Gastroesophageal sphincter (tissue), 4 donors: ENCODE data around the gene CD82. TPM values are rescaled to one million over a fixed set of nuclear protein-coding genes. Genes with fewer than 3 reads are reported as not detected.

Experiments used
- ATAC-seq: fragments of 150-250 bp; one replicate; pipeline ENCODE4 v1.9.1; 2016; ENCODE audit warnings: mild to moderate bottlenecking, moderate library complexity
- H3K27ac ChIP-seq, 4 donors: fragments of 200-600 bp; sonication (generic) in 3 of 4; 1 replicate in 3 of 4; 2 replicates in 1 of 4; pipeline ENCODE4 v1.5.1; 2016 to 2019
- H3K27me3 ChIP-seq: fragments of 200-600 bp; sonication (generic); one replicate; pipeline ENCODE4 v1.5.1; 2019
- H3K36me3 ChIP-seq, 2 donors: fragments of 200-600 bp; sonication (generic); one replicate each; pipeline ENCODE4 v1.5.1; 2019; ENCODE audit warnings: control low read depth in 1 of 2
- H3K4me1 ChIP-seq, 3 donors: fragments of 200-600 bp; sonication (generic); 1 replicate in 2 of 3; 2 replicates in 1 of 3; pipeline ENCODE4 v1.5.1; 2016 to 2019; ENCODE audit warnings: control low read depth in 2 of 3
- H3K4me3 ChIP-seq, 2 donors: fragments of 200-600 bp; sonication (generic); one replicate each; pipeline ENCODE4 v1.5.1; 2019; ENCODE audit warnings: mild to moderate bottlenecking in 1 of 2, moderate library complexity in 1 of 2
- H3K9me3 ChIP-seq, 3 donors: fragments of 200-600 bp; sonication (generic); one replicate each; pipeline ENCODE4 v1.5.1; 2017 to 2019; ENCODE audit warnings: control low read depth in 2 of 3
- CTCF ChIP-seq, 4 experiments: fragments of 200-600 bp in 2 of 4; fragments of 450-650 bp in 2 of 4; sonication (generic) in 1 of 4; IDR thresholded peaks; one replicate each; pipeline ENCODE4 v1.5.1; 2017 to 2019; ENCODE audit warnings: antibody characterized with exemption in 4 of 4, mild to moderate bottlenecking in 2 of 4, moderate library complexity in 2 of 4
- EP300 ChIP-seq: sonication (generic); formaldehyde crosslinking; IDR thresholded peaks from one replicate; pipeline ENCODE4 v1.6.1; 2017; ENCODE audit warnings: antibody characterized with exemption, mild to moderate bottlenecking
- POLR2A ChIP-seq, 2 donors: fragments of 450-650 bp; IDR thresholded peaks; one replicate each; pipeline ENCODE4 v1.6.1; 2017; ENCODE audit warnings: antibody characterized with exemption in 2 of 2, mild to moderate bottlenecking in 2 of 2, moderate library complexity in 1 of 2
- POLR2AphosphoS5 ChIP-seq: sonication (generic); formaldehyde crosslinking; IDR thresholded peaks from one replicate; pipeline ENCODE4 v1.6.1; 2017; ENCODE audit warnings: antibody characterized with exemption
- WGBS, 2 donors: methylation state at CpG; one replicate each; pipeline ENCODE4 v1.1.5; 2018; ENCODE audit warnings: low coverage in 1 of 2; 5-methylcytosine and 5-hydroxymethylcytosine counted together
- total RNA-seq, 4 donors: library from RNA; depleted of rRNA; stranded (reverse); fragments of >200 nt; gene quantifications; one replicate each; pipeline ENCODE4 v1.1.0, GENCODE V29; 2016

CD82 gene, protein sequence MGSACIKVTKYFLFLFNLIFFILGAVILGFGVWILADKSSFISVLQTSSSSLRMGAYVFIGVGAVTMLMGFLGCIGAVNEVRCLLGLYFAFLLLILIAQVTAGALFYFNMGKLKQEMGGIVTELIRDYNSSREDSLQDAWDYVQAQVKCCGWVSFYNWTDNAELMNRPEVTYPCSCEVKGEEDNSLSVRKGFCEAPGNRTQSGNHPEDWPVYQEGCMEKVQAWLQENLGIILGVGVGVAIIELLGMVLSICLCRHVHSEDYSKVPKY
- total RNA-seq = 10 to 100 TPM; 12.7 to 24.0 (median 19.1) TPM

DNA sequence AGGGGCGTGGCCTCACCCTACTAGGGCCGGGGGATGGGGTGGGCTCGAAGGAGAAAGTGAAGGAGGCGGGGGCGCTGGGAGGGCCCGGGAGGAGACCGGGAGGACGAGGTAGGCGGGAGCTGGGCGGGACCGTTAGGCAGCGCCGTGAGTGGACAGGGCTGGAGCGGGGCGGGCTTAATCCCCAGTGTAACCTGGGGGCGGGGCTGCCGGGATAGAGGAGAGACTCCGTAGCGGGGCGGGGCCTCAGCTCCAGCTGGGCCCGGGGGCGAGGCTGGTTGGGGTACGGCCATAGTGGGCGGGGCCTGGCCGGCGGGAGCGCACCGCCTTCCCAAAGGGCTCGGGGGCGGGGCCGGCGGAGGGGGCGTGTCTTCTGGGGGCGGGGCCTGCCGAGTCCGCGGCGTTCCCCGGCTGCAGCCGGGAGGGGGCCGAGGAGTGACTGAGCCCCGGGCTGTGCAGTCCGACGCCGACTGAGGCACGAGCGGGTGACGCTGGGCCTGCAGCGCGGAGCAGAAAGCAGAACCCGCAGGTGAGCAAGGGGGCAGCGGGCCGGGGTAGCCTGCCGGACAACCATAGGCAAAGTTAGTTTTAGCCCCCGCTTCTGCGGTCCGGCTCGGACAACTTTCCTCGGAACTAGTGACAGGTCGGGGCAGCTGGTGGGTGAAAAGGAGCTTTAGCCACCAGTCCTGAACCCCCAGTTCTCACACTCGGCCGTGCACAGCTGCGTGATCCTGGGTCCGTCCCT lies at the start of gene CD82:
Gene CD82, plus strand, starts transcription at position 453 of the 742 bp plus-strand sequence. CDS start 29,000 bp downstream, outside the sequence.
- TF ChIP-seq POLR2A (IDR thresholded peaks at IDR 0.05) (peak; percentile 50 to 59), EP300 (no peak), CTCF (IDR thresholded peaks at IDR 0.05) (peak in 3 of 4 experiments; percentile 39 to 59 (median 41)), POLR2AphosphoS5 (peak; percentile 61)

GRCh38 chr11:44516688-44517507 lies 48.6 kb upstream of the CD82 start:
- Histone ChIP-seq H3K27me3 (no peaks in the 10 kb centered on the region), H3K9me3 (no peaks in the 10 kb centered on the region), H3K4me3 (no peak overlapping the region), H3K27ac (no peak overlapping the region), H3K36me3 (no peaks in the 10 kb centered on the region), H3K4me1 (peaks cover 0 to 23% (median 8%) of the 10 kb centered on the region in 3 donors)
- TF ChIP-seq EP300 (no peak), CTCF (IDR thresholded peaks at IDR 0.05) (no peak), POLR2AphosphoS5 (no peak), POLR2A (IDR thresholded peaks at IDR 0.05) (no peak)
- WGBS, 2 donors = 72 to 84% methylated on average over 4 to 5 of the region's 5 CpGs
- no peak for ATAC-seq

More for the DNA sequence above, at the start of gene CD82:
- WGBS, 2 donors = 0% methylated on average over 11 of the region's 64 CpGs; no CpG with 5 or more reads in 1 of the 2 donors
- Histone ChIP-seq H3K36me3 (no peaks in the 10 kb centered on the region), H3K9me3 (no peaks in the 10 kb centered on the region), H3K4me1 (peaks cover 5 to 72% (median 33%) of the 10 kb centered on the region in 3 donors), H3K4me3 (peak within 1 kb of the TSS; percentile 61 to 81), H3K27ac (peak within 1 kb of the TSS; percentile 92 to 96 (median 94)), H3K27me3 (no peaks in the 10 kb centered on the region)
- ATAC-seq = peak; percentile 95

GRCh38 chr11:44517541-44517940 lies 47.9 kb upstream of the CD82 start:
- Histone ChIP-seq H3K36me3 (no peaks in the 10 kb centered on the region), H3K27ac (no peak overlapping the region), H3K9me3 (no peaks in the 10 kb centered on the region), H3K4me3 (no peak overlapping the region), H3K4me1 (peaks cover 0 to 23% (median 8%) of the 10 kb centered on the region in 3 donors), H3K27me3 (no peaks in the 10 kb centered on the region)
- no peak for ATAC-seq
- no peak for TF ChIP-seq CTCF (IDR thresholded peaks at IDR 0.05)
- no peak for TF ChIP-seq EP300
- no peak for TF ChIP-seq POLR2AphosphoS5
- TF ChIP-seq POLR2A (IDR thresholded peaks at IDR 0.05) = no peak
- 90% methylated on average over 2 of the region's 2 CpGs; no CpG with 5 or more reads in 1 of the 2 donors for WGBS, 2 donors

DNA sequence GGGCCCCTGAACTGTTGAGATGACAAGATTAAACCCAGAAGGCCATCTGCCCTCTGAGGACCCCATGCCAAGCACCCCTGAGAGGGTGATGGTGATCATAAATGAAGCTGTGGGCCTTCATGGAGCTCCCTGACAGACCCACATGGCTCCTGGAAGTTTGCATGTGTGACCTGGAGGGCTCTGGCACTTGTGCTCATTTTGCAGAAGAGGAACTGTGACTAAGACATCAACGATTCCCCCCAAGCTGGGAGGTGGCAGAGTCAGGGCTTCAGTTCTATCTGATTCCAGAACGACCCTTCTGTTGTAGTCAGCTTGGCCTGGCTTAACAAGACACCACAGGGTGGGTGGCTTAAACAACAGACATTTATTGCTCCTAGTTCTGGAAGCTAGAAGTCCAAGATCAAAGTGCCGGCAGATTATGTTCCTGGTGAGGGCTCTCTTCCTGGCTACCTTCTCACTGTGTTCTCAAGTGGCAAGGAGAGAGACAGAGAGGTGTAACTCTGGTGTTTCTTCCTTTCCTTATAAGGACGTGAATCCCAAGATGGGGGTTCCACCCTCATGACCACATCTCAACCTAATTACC lies 46.4 kb upstream of the CD82 start:
- H3K4me3 ChIP-seq = no peak overlapping the region
- 93% methylated on average over 3 of the region's 4 CpGs; no CpG with 5 or more reads in 1 of the 2 donors for WGBS, 2 donors
- H3K27me3 ChIP-seq = no peaks in the 10 kb centered on the region
- H3K4me1 ChIP-seq = peaks cover 0 to 23% (median 8%) of the 10 kb centered on the region in 3 donors
- no peaks in the 10 kb centered on the region for H3K36me3 ChIP-seq
- no peak for TF ChIP-seq POLR2A (IDR thresholded peaks at IDR 0.05)
- no peak for TF ChIP-seq EP300
- TF ChIP-seq CTCF (IDR thresholded peaks at IDR 0.05) = no peak
- TF ChIP-seq POLR2AphosphoS5 = no peak
- ATAC-seq = no peak
- no peak overlapping the region for H3K27ac ChIP-seq
- H3K9me3 ChIP-seq = no peaks in the 10 kb centered on the region
